LHCN-M2 (cell line): ENCODE measurements around the gene CFAP221. TPM values are rescaled to one million over a fixed set of nuclear protein-coding genes. Genes with fewer than 3 reads are reported as not detected.
A peak's percentile ranks its signal among the peaks of the same experiment; 100 is the strongest.

Experiments
- DNase-seq: peaks from one replicate; pipeline ENCODE4 v3.0.0-alpha.2; 2012; ENCODE audit warnings: low read depth
- total RNA-seq: library from RNA; depleted of rRNA; stranded (reverse); fragments of >200 nt; gene quantifications from 2 replicates; pipeline ENCODE4 v1.2.3, GENCODE V29; 2014

CFAP221 gene
- total RNA-seq, 1 experiment from 2014 or later = not detected

GRCh38 chr2:119644186-119644585, 99.9 kb downstream of the CFAP221 start:
- DNase-seq = no peak

- DNase-seq = no peak
These were observed 101.1 kb downstream of the CFAP221 start for GRCh38 chr2:119645173-119645855.

- no peak for DNase-seq
These were observed 101.9 kb downstream of the CFAP221 start for GRCh38 chr2:119646149-119646548.

- no peak for DNase-seq
These were observed 103.4 kb downstream of the CFAP221 start for GRCh38 chr2:119647440-119648169.

- peak; percentile 21 for DNase-seq
These were observed 105.2 kb downstream of the CFAP221 start for GRCh38 chr2:119649364-119649917.

GRCh38 chr2:119650206-119650605, 106.0 kb downstream of the CFAP221 start:
- DNase-seq = no peak

GRCh38 chr2:119650846-119651370, 106.7 kb downstream of the CFAP221 start:
- no peak for DNase-seq

GRCh38 chr2:119657466-119658145, 113.4 kb downstream of the CFAP221 start:
- no peak for DNase-seq

- peak; percentile 12 for DNase-seq
These were observed 115.5 kb downstream of the CFAP221 start for GRCh38 chr2:119659601-119660342.

GRCh38 chr2:119660343-119660658, 116.1 kb downstream of the CFAP221 start:
- no peak for DNase-seq

GRCh38 chr2:119662297-119662696, 118.0 kb downstream of the CFAP221 start:
- no peak for DNase-seq

GRCh38 chr2:119668546-119668945, 124.3 kb downstream of the CFAP221 start:
- DNase-seq = no peak

- no peak for DNase-seq
These were observed 126.8 kb downstream of the CFAP221 start for GRCh38 chr2:119671016-119671415.

GRCh38 chr2:119671752-119672151, 127.5 kb downstream of the CFAP221 start:
- DNase-seq = no peak

- DNase-seq = no peak
These were observed 128.1 kb downstream of the CFAP221 start for GRCh38 chr2:119672161-119672862.

GRCh38 chr2:119673796-119674195, 129.5 kb downstream of the CFAP221 start:
- DNase-seq = no peak

- no peak for DNase-seq
These were observed 130.7 kb downstream of the CFAP221 start for GRCh38 chr2:119674711-119675500.

GRCh38 chr2:119678021-119678656, 133.9 kb downstream of the CFAP221 start:
- DNase-seq = peak; percentile 24

GRCh38 chr2:119679526-119679837, 135.2 kb downstream of the CFAP221 start:
- no peak for DNase-seq

- no peak for DNase-seq
These were observed 135.6 kb downstream of the CFAP221 start for GRCh38 chr2:119679846-119680245.
